Skin epidermis (tissue), 12 donors: ENCODE measurements around the gene GKAP1.
"Not testable (repeated sequence)": the region's sequence is repeated elsewhere in the genome, so short reads cannot be mapped to it uniquely, and the experiment has no call there.

Source experiments
- H3K27ac ChIP-seq, 21 experiments: fragments of 200-600 bp; sonication (generic) in 11 of 21; one replicate each; pipeline ENCODE4 v1.5.0; 2020; ENCODE audit warnings: mild to moderate bottlenecking in 3 of 21, inconsistent platforms in 2 of 21, moderate library complexity in 2 of 21
- H3K4me3 ChIP-seq, 7 experiments: fragments of 200-600 bp; sonication (generic) in 2 of 7; one replicate each; pipeline ENCODE4 v1.5.0; 2020; ENCODE audit warnings: inconsistent platforms in 2 of 7, mild to moderate bottlenecking in 2 of 7, moderate library complexity in 1 of 7

GKAP1 gene

GRCh38 chr9:83744206-83744605, 73.4 kb downstream of the GKAP1 start:
- H3K4me3 ChIP-seq, result no peak overlapping the region
- no peak overlapping the region for H3K27ac ChIP-seq

GRCh38 chr9:83733739-83734138, 83.8 kb downstream of the GKAP1 start:
- no peak overlapping the region for H3K27ac ChIP-seq
- H3K4me3 ChIP-seq, result no peak overlapping the region

- H3K27ac ChIP-seq, H3K4me3 ChIP-seq: not testable (repeated sequence)
Observed at GRCh38 chr9:83728591-83729368, 88.8 kb downstream of the GKAP1 start.

GRCh38 chr9:83724436-83724835, 93.1 kb downstream of the GKAP1 start:
- H3K27ac ChIP-seq, result no peak overlapping the region
- no peak overlapping the region for H3K4me3 ChIP-seq

GRCh38 chr9:83722726-83723495, 94.7 kb downstream of the GKAP1 start:
- no peak overlapping the region for H3K27ac ChIP-seq
- H3K4me3 ChIP-seq, result no peak overlapping the region

GRCh38 chr9:83721509-83721908, 96.1 kb downstream of the GKAP1 start:
- H3K27ac ChIP-seq, result no peak overlapping the region
- no peak overlapping the region for H3K4me3 ChIP-seq

- Histone ChIP-seq H3K4me3 (no peak overlapping the region), H3K27ac (no peak overlapping the region)
Observed at GRCh38 chr9:83715794-83716193, 101.8 kb downstream of the GKAP1 start.

GRCh38 chr9:83715221-83715620, 102.3 kb downstream of the GKAP1 start:
- no peak overlapping the region for H3K27ac ChIP-seq
- no peak overlapping the region for H3K4me3 ChIP-seq

- H3K4me3 ChIP-seq, result no peak overlapping the region
- no peak overlapping the region for H3K27ac ChIP-seq
Observed at GRCh38 chr9:83714329-83714728, 103.2 kb downstream of the GKAP1 start.

- Histone ChIP-seq H3K4me3 (peak overlapping the region; percentile 72 to 94 (median 91)), H3K27ac (peak overlapping the region; percentile 79 to 99 (median 97))
Observed at GRCh38 chr9:83708515-83709158, 108.9 kb downstream of the GKAP1 start.

- peak within 1 kb of the TSS; percentile 72 to 94 (median 91) for H3K4me3 ChIP-seq
- peak within 1 kb of the TSS; percentile 79 to 99 (median 97) for H3K27ac ChIP-seq
Observed at GRCh38 chr9:83707768-83708514, 109.6 kb downstream of the GKAP1 start, which contains the start of gene UBQLN1. UBQLN1 (minus strand) TSS chr9:83707958; CDS start chr9:83707679, 279 bp downstream.

GRCh38 chr9:83707518-83707767, 110.1 kb downstream of the GKAP1 start:
- Histone ChIP-seq H3K4me3 (peak overlapping the region; percentile 72 to 94 (median 91)), H3K27ac (peak overlapping the region; percentile 79 to 99 (median 97))

GRCh38 chr9:83706676-83707517, 110.7 kb downstream of the GKAP1 start:
- peak overlapping the region; percentile 72 to 94 (median 91) for H3K4me3 ChIP-seq
- H3K27ac ChIP-seq, result peak overlapping the region; percentile 79 to 99 (median 97)

- not testable (repeated sequence) for H3K27ac ChIP-seq, H3K4me3 ChIP-seq
Observed at GRCh38 chr9:83705219-83705651, 112.3 kb downstream of the GKAP1 start.

GRCh38 chr9:83701769-83702168, 115.8 kb downstream of the GKAP1 start:
- Histone ChIP-seq H3K4me3 (no peak overlapping the region), H3K27ac (peak overlapping the region in 1 of 21 experiments; percentile 31)

GRCh38 chr9:83701286-83701685, 116.3 kb downstream of the GKAP1 start:
- Histone ChIP-seq H3K4me3 (no peak overlapping the region), H3K27ac (peak overlapping the region in 1 of 21 experiments; percentile 31)

- Histone ChIP-seq H3K4me3 (no peak overlapping the region), H3K27ac (no peak overlapping the region)
Observed at GRCh38 chr9:83699615-83700014, 118.0 kb downstream of the GKAP1 start.

- H3K4me3 ChIP-seq, result no peak overlapping the region
- H3K27ac ChIP-seq, result no peak overlapping the region
Observed at GRCh38 chr9:83698976-83699585, 118.5 kb downstream of the GKAP1 start.

GRCh38 chr9:83691492-83691891, 126.1 kb downstream of the GKAP1 start:
- no peak overlapping the region for H3K4me3 ChIP-seq
- H3K27ac ChIP-seq, result no peak overlapping the region
